PC-9 (cell line): ENCODE measurements around the gene ZFAND3.

Source experiments
- CTCF ChIP-seq: fragments of 200-600 bp; sonication (generic); conservative IDR thresholded peaks from 2 replicates; pipeline ENCODE4 v1.6.1; 2017; ENCODE audit warnings: mixed run types, antibody characterized with exemption, mild to moderate bottlenecking, moderate library complexity
- EZH2 ChIP-seq: fragments of 200-600 bp; sonication (generic); IDR thresholded peaks from 2 replicates; pipeline ENCODE4 v1.8.0; 2017; ENCODE audit warnings: antibody characterized with exemption, low read depth

GRCh38 chr6:37838219-37838921 lies 18.8 kb downstream of the ZFAND3 start:
- TF ChIP-seq CTCF (no peak), EZH2 (no peak)
